ENCODE data around the gene ARHGAP40.

GRCh38 chr20:38599410-38599882 is 2.2 kb upstream of the ARHGAP40 start:
- TF ChIP-seq YY1 (IDR thresholded peaks at IDR 0.05; ENCODE audit: low read depth, low read length) (no peak), POLR2AphosphoS5 (IDR thresholded peaks at IDR 0.05; ENCODE audit: low read depth, low read length) (no peak)
- TF ChIP-seq, protein P1, sequence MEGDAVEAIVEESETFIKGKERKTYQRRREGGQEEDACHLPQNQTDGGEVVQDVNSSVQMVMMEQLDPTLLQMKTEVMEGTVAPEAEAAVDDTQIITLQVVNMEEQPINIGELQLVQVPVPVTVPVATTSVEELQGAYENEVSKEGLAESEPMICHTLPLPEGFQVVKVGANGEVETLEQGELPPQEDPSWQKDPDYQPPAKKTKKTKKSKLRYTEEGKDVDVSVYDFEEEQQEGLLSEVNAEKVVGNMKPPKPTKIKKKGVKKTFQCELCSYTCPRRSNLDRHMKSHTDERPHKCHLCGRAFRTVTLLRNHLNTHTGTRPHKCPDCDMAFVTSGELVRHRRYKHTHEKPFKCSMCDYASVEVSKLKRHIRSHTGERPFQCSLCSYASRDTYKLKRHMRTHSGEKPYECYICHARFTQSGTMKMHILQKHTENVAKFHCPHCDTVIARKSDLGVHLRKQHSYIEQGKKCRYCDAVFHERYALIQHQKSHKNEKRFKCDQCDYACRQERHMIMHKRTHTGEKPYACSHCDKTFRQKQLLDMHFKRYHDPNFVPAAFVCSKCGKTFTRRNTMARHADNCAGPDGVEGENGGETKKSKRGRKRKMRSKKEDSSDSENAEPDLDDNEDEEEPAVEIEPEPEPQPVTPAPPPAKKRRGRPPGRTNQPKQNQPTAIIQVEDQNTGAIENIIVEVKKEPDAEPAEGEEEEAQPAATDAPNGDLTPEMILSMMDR (IDR thresholded peaks at IDR 0.05; ENCODE audit: control extremely low read depth in 1 of 3, insufficient read depth in 1 of 3, low read depth in 1 of 3, low read length in 3 of 3) = no peak

Data from H1 (cell line).